ENCODE results near the gene PFN4. TPM values are rescaled to one million over a fixed set of nuclear protein-coding genes. Genes with fewer than 3 reads are reported as not detected.

Gene PFN4
- total RNA-seq, 4 donors from 2014 or later = not detected

DNA sequence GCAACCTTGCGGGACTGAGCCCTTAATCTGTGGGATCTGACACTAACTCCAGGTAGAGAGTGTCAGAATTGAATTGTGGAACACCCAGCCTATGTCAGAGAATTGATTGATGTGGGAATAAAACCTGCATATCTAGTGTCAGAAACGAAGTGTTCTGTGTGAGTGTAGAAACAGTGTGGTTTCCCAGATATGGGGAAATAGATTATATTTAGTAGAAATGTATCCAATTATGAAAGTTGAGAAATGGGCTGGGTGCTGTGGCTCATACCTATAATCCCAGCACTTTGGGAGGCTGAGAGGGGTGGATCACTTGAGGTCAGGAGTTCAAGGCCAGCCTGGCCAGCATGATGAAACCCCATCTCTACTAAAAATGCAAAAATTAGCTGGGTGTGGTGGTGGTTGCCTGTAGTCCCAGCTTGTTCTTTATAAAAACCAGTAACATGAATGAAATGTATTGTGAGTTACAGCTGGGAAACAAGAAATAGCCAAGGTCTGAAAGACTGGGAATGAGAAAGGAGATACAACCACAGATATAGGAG, 34.2 kb downstream of the PFN4 start:
- no peak for TF ChIP-seq POLR2A (IDR thresholded peaks at IDR 0.05)
- TF ChIP-seq, protein P1, sequence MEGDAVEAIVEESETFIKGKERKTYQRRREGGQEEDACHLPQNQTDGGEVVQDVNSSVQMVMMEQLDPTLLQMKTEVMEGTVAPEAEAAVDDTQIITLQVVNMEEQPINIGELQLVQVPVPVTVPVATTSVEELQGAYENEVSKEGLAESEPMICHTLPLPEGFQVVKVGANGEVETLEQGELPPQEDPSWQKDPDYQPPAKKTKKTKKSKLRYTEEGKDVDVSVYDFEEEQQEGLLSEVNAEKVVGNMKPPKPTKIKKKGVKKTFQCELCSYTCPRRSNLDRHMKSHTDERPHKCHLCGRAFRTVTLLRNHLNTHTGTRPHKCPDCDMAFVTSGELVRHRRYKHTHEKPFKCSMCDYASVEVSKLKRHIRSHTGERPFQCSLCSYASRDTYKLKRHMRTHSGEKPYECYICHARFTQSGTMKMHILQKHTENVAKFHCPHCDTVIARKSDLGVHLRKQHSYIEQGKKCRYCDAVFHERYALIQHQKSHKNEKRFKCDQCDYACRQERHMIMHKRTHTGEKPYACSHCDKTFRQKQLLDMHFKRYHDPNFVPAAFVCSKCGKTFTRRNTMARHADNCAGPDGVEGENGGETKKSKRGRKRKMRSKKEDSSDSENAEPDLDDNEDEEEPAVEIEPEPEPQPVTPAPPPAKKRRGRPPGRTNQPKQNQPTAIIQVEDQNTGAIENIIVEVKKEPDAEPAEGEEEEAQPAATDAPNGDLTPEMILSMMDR (IDR thresholded peaks at IDR 0.05 in 4 of 5, conservative IDR thresholded peaks at IDR 0.05 in 1 of 5) = no peak
- no peak overlapping the region for H3K27ac ChIP-seq
- ATAC-seq = no peak
- H3K9me3 ChIP-seq = no peaks in the 10 kb centered on the region
- peaks cover 1 to 6% of the 10 kb centered on the region in 2 donors for H3K4me1 ChIP-seq
- DNase-seq = no peak
- in situ Hi-C loops (cut with MboI; ENCODE audit: low sequenced_read_pairs in 4 of 4) (loop anchor here (10.0 to 25.0 kb wide), 3 partner anchors 164 to 264 kb away; partner anchors contain the start of gene ATAD2B (in 1 of the 4)), intact Hi-C loops (cut with DNase I; ENCODE audit: low total_unique reads) (no loop called here)
- no peak overlapping the region for H3K4me3 ChIP-seq
- no peaks in the 10 kb centered on the region for H3K36me3 ChIP-seq
- H3K27me3 ChIP-seq = no peaks in the 10 kb centered on the region

DNA sequence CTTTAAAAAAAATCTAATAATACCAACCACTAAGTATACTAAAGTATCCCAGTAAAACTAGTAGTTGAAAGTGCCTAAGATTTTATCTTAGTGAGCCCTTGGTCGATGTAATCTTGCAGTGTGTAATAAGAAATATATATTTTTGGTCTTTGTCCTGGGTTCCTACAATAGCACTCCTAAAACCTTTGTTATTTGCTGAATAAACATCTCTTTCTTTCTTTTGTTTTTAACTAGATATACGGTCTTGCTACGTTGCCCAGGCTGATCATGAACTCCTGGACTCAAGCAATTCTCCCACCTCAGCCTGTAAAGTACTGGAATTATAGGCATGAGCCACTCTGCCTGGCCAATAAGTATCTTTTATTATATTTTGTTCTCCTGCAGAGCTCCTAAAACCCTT, 36.1 kb downstream of the PFN4 start:
- Histone ChIP-seq H3K9me3 (no peaks in the 10 kb centered on the region), H3K4me1 (peaks cover 8 to 12% of the 10 kb centered on the region in 2 donors), H3K27me3 (no peaks in the 10 kb centered on the region), H3K27ac (no peak overlapping the region), H3K36me3 (peaks cover 0 to 8% of the 10 kb centered on the region in 2 donors), H3K4me3 (no peak overlapping the region)
- ATAC-seq (no peak), DNase-seq (no peak)
- intact Hi-C loops (cut with DNase I; ENCODE audit: low total_unique reads) = no loop called here
- no peak for TF ChIP-seq POLR2A (IDR thresholded peaks at IDR 0.05)
- TF ChIP-seq, protein P1 (IDR thresholded peaks at IDR 0.05 in 4 of 5, conservative IDR thresholded peaks at IDR 0.05 in 1 of 5) = no peak
- in situ Hi-C loops (cut with MboI; ENCODE audit: low sequenced_read_pairs in 4 of 4) = loop anchor here (10.0 to 25.0 kb wide), 3 partner anchors 162 to 262 kb away; partner anchors contain the start of gene ATAD2B (in 1 of the 4)

DNA sequence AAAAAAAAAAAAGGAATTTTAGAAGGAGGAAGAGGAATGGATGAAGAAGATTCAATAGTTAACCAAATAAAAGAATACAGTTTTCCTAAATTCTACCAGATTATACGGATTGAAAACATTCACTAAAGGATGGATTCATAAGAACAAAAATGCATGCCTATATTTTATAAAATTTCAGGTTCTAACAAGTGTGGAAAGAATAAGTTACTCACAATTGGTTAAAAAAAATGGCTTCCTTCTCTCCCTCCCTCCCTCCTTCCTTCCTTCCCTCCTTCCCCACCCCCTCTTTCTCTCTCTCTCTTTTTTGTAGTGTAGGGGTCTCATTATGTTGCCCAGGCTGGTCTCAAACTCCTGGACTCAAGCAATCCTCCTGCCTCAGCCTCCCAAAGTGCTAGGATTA, 36.9 kb downstream of the PFN4 start:
- TF ChIP-seq, protein P1 (IDR thresholded peaks at IDR 0.05 in 4 of 5, conservative IDR thresholded peaks at IDR 0.05 in 1 of 5) = no peak
- no peak for TF ChIP-seq POLR2A (IDR thresholded peaks at IDR 0.05)
- DNase-seq (no peak), ATAC-seq (no peak)
- no peak overlapping the region for H3K4me3 ChIP-seq
- H3K4me1 ChIP-seq = peaks cover 8 to 12% of the 10 kb centered on the region in 2 donors
- no peaks in the 10 kb centered on the region for H3K27me3 ChIP-seq
- in situ Hi-C loops (cut with MboI; ENCODE audit: low sequenced_read_pairs in 4 of 4) (loop anchor here (10.0 to 25.0 kb wide), 3 partner anchors 161 to 261 kb away; partner anchors contain the start of gene ATAD2B (in 1 of the 4)), intact Hi-C loops (cut with DNase I; ENCODE audit: low total_unique reads) (no loop called here)
- H3K27ac ChIP-seq = no peak overlapping the region
- H3K9me3 ChIP-seq = no peaks in the 10 kb centered on the region
- peaks cover 0 to 11% of the 10 kb centered on the region in 2 donors for H3K36me3 ChIP-seq

DNA sequence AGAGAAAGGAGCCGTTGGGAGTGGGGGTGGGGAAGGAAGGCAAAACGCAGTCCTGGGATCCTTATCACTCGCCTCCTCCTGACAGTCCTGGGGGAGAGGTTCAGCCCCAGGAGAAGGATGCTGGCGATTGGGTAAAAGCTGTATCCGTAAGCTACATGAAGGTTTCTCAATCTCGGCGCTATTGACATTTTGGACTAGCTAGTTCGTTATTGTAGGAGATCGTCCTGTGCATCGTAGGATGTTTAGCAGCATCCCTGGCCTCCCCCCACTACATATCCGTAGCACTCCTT, 38.0 kb downstream of the PFN4 start:
- ATAC-seq = no peak
- in situ Hi-C loops (cut with MboI; ENCODE audit: low sequenced_read_pairs in 4 of 4) (loop anchor here (10.0 to 25.0 kb wide), 3 partner anchors 160 to 260 kb away; partner anchors contain the start of gene ATAD2B (in 1 of the 4)), intact Hi-C loops (cut with DNase I; ENCODE audit: low total_unique reads) (loop anchor here (2.0 kb wide), 4 partner anchors 38 to 260 kb away; partner anchors contain the start of genes FAM228B, PFN4 and WDCP)
- Histone ChIP-seq H3K27me3 (no peaks in the 10 kb centered on the region), H3K27ac (peak overlapping the region; percentile 67 to 82 (median 74)), H3K4me1 (peaks cover 8 to 12% of the 10 kb centered on the region in 2 donors), H3K36me3 (peaks cover 0 to 11% of the 10 kb centered on the region in 2 donors), H3K9me3 (no peaks in the 10 kb centered on the region), H3K4me3 (peak overlapping the region; percentile 50 to 68 (median 62))
- no peak for DNase-seq
- TF ChIP-seq, protein P1 (IDR thresholded peaks at IDR 0.05 in 4 of 5, conservative IDR thresholded peaks at IDR 0.05 in 1 of 5) = no peak
- no peak for TF ChIP-seq POLR2A (IDR thresholded peaks at IDR 0.05)
